OCI-LY7 (cell line): ENCODE data around the gene GIT2.

Source experiments
- EZH2phosphoT487 ChIP-seq: fragments of 200-600 bp; sonication (generic); IDR thresholded peaks from 2 replicates; pipeline ENCODE4 v1.6.1; 2018; ENCODE audit warnings: low read depth, borderline replicate concordance, mild to moderate bottlenecking, mixed run types, antibody characterized with exemption, low read length, moderate library complexity, mixed read lengths
- TF ChIP-seq, protein P1 (sequence below): fragments of 200-600 bp; sonication (generic); conservative IDR thresholded peaks from 2 replicates; pipeline ENCODE4 v1.5.1; 2014; ENCODE audit warnings: mild to moderate bottlenecking, antibody characterized with exemption, low read length, moderate library complexity, mixed read lengths

DNA sequence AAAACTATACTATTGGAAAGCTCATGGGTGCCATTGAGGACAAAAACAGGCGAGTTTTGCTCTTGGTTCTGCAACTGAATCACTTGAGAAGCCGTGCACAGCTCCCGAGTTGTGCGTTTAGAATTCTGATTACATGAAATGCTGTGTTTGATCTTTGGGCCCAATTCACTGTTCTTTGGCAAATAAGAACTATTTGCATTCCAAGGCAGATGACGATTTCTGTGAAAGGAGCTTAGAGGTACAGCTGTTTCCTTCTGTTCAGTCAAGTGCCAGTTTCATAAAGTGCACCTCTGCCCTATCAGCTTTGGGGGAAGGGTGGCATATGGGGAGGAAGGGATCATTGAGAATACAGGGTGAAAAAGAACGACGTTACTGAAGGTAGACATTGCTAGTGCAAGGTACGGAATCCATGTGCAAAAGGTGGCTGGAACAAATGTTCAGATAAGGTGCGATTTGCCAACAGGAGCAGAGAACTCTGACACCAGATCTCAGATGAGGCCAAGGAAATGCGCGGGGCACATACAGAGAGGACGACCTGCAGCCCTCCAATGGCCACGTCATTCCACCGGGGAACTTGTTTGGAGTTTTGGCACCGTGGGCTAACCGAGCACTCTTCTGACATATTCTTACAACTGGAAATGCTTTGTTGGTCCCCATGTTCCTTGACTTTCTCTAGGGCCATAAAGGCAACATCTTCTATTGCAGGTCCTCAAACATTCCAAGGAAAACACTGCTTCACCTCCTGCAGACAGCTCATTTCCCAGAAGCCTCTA is 66.0 kb downstream of the GIT2 start:
- TF ChIP-seq, protein P1, sequence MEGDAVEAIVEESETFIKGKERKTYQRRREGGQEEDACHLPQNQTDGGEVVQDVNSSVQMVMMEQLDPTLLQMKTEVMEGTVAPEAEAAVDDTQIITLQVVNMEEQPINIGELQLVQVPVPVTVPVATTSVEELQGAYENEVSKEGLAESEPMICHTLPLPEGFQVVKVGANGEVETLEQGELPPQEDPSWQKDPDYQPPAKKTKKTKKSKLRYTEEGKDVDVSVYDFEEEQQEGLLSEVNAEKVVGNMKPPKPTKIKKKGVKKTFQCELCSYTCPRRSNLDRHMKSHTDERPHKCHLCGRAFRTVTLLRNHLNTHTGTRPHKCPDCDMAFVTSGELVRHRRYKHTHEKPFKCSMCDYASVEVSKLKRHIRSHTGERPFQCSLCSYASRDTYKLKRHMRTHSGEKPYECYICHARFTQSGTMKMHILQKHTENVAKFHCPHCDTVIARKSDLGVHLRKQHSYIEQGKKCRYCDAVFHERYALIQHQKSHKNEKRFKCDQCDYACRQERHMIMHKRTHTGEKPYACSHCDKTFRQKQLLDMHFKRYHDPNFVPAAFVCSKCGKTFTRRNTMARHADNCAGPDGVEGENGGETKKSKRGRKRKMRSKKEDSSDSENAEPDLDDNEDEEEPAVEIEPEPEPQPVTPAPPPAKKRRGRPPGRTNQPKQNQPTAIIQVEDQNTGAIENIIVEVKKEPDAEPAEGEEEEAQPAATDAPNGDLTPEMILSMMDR = no peak
- TF ChIP-seq EZH2phosphoT487 = no peak
